GM18873 (cell line): ENCODE results near the gene FAM114A2.
"Not testable (repeated sequence)": the region's sequence is repeated elsewhere in the genome, so short reads cannot be mapped to it uniquely, and the experiment has no call there.

Source experiments
- ATAC-seq: cut with Tn5 transposase; IDR thresholded peaks from one replicate; pipeline ENCODE4 v1.9.1; 2021; ENCODE audit warnings: mild to moderate bottlenecking, moderate library complexity, moderate number of reproducible peaks; ENCODE audit not compliant: unreplicated experiment, low FRiP score

Gene FAM114A2

GRCh38 chr5:154053468-154053867 is 14.8 kb upstream of the FAM114A2 start:
- no peak for ATAC-seq

GRCh38 chr5:154049636-154050035 is 10.9 kb upstream of the FAM114A2 start:
- ATAC-seq: no peak

- no peak for ATAC-seq
These were observed 8.6 kb upstream of the FAM114A2 start for GRCh38 chr5:154047324-154047723.

GRCh38 chr5:154046486-154046885 is 7.8 kb upstream of the FAM114A2 start:
- ATAC-seq: no peak

GRCh38 chr5:154044581-154044980 is 5.9 kb upstream of the FAM114A2 start:
- no peak for ATAC-seq

GRCh38 chr5:154044099-154044498 is 5.4 kb upstream of the FAM114A2 start:
- no peak for ATAC-seq

- ATAC-seq: no peak
These were observed 4.1 kb upstream of the FAM114A2 start for GRCh38 chr5:154042766-154043165.

GRCh38 chr5:154039458-154039829 is 734 bp upstream of the FAM114A2 start:
- ATAC-seq: no peak

GRCh38 chr5:154038261-154038706 is 426 bp downstream of the FAM114A2 start:
- ATAC-seq: peak; percentile 42

- ATAC-seq: no peak
These were observed 3.8 kb downstream of the FAM114A2 start for GRCh38 chr5:154034944-154035343.

- no peak for ATAC-seq
These were observed 6.7 kb downstream of the FAM114A2 start for GRCh38 chr5:154031937-154032489.

- no peak for ATAC-seq
These were observed 12.8 kb downstream of the FAM114A2 start for GRCh38 chr5:154025951-154026350.

- not testable (repeated sequence) for ATAC-seq
These were observed 19.8 kb downstream of the FAM114A2 start for GRCh38 chr5:154018919-154019318.

GRCh38 chr5:154015071-154015693 is 23.5 kb downstream of the FAM114A2 start:
- no peak for ATAC-seq

- ATAC-seq: no peak
These were observed 28.1 kb downstream of the FAM114A2 start for GRCh38 chr5:154010660-154011059.

GRCh38 chr5:154005648-154006047 is 33.1 kb downstream of the FAM114A2 start:
- ATAC-seq: no peak

GRCh38 chr5:154002511-154003020 is 36.1 kb downstream of the FAM114A2 start:
- no peak for ATAC-seq

- no peak for ATAC-seq
These were observed 36.6 kb downstream of the FAM114A2 start for GRCh38 chr5:154002093-154002492.

- no peak for ATAC-seq
These were observed 38.0 kb downstream of the FAM114A2 start for GRCh38 chr5:154000703-154001102.

- ATAC-seq: no peak
These were observed 38.7 kb downstream of the FAM114A2 start for GRCh38 chr5:153999995-154000394.

- no peak for ATAC-seq
These were observed 39.9 kb downstream of the FAM114A2 start for GRCh38 chr5:153998768-153999167.

- no peak for ATAC-seq
These were observed 40.7 kb downstream of the FAM114A2 start for GRCh38 chr5:153998010-153998409.
